Left renal pelvis (tissue), 4 donors: ENCODE data around the gene RAPGEF3. TPM values are rescaled to one million over a fixed set of nuclear protein-coding genes. Genes with fewer than 3 reads are reported as not detected.

Source experiments
- DNase-seq, 4 donors: peaks; one replicate each; pipeline ENCODE4 v3.0.0-alpha.2; 2013; ENCODE audit warnings: low read depth in 4 of 4, low spot score in 3 of 4
- polyA plus RNA-seq, 4 donors: library from polyadenylated mRNA; unstranded; fragments of 120-200 nt; gene quantifications; one replicate each; pipeline ENCODE4 v1.2.1, GENCODE V29; 2013; ENCODE audit not compliant: insufficient read length in 4 of 4

RAPGEF3 gene
- polyA plus RNA-seq: 100 to 1,000 TPM in 1 of 4 donors, 10 to 100 TPM in 3; 10.8 to 115 (median 60.0) TPM

- DNase-seq: peak in 1 of 4 donors; percentile 67
These were observed at the start of gene RAPGEF3 for GRCh38 chr12:47758834-47759690. TSS of gene RAPGEF3 (minus strand) at chr12:47758880. CDS start at chr12:47758556, 324 bp downstream.

DNA sequence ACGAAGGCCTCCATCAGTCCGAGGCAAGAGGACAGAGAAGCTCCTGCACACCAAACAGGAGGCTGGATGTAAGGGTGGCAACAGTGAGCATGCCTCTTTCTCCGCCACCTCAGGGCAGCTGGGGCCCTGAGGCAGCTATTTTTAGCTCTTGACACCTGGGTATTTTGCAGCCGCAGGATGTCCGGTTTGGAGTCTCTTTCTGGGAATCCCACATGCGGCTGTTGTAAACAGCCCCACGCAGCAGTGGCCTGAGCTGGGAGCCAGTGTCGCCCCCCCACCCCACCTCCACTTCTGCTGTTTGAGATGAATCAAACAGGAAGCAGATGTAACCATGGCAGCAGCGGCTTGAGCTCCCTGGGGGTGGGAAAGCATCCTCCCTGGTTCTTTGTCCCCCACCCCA, 49.4 kb upstream of the RAPGEF3 start:
- DNase-seq: no peak

DNA sequence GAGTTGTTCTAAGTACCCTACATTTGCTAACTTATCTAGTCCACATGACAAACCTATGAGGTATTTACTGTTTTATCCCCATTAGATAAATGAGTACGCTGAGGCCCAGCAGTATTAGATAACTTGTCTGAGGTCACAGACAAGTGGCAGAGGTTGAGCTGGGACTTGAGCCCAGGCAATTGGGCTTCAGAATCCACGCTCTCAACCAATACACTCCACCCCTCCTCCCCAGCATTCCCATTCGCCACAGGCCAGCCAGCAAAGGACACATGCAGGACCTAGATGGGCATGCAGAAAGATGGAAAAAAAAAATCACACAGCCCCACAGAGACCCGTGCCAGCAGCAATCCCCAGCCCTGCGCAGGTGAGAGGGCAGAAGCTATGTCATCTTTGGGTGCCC, 48.7 kb upstream of the RAPGEF3 start:
- DNase-seq: no peak

- DNase-seq: no peak
These were observed 46.7 kb upstream of the RAPGEF3 start for GRCh38 chr12:47805417-47805816.

GRCh38 chr12:47804171-47804570, 45.5 kb upstream of the RAPGEF3 start:
- DNase-seq: no peak

GRCh38 chr12:47803191-47803875, 44.7 kb upstream of the RAPGEF3 start:
- DNase-seq: no peak

DNA sequence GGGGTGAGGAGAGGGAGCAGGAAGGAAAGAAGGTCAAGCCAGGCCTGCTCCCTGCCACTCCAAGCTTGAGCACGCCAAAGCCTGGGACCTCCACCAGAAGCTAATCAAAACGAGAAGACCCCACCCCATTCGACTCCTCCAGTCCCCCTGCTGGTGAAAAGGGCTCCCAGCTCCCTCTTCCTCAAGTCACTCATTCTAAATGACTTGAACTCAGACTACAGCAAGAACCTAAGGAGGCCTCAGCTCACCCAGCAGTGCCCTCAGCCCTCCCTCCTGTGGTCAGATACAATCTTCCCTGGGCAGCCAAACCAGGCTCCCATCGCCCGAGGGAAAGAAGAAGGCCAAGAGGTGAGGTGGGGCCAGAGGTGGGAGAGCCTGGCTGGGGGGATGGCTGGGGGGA, 43.6 kb upstream of the RAPGEF3 start:
- no peak for DNase-seq

- no peak for DNase-seq
These were observed 43.2 kb upstream of the RAPGEF3 start for GRCh38 chr12:47801904-47802246.

DNA sequence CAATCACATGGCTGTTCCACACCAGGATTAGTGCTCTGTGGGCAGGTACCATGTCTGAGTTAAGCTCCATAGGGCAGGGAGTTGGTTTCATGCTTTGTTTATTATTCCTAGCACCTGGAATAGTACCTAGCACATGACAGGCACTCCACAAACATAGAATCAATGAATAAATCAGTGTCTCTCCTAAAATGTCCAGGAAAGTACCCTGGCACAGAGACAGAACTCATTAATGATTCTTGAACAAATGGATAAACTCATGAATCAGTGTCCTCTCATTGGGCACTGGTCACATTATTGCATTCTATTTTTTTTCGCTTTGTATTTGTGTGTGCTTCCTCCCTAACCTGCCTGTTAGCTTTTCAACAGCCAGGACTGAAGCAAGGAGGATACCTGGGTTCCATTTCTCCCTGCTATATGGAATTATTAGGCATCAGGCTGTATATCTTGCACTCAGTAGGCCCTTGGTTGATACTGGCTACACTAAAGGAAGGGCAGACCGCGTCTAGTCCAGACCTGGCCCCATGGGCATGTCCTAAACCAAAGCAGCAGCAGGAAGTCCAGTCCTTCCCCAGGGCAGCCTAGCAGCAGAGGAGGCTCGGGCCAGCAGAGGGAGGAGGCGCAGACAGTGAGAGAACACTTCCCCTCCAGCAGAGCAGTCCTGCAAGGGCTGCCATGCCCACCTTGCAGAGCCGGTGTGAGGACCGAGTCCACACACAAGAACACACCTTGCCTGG, 42.7 kb upstream of the RAPGEF3 start:
- no peak for DNase-seq

DNA sequence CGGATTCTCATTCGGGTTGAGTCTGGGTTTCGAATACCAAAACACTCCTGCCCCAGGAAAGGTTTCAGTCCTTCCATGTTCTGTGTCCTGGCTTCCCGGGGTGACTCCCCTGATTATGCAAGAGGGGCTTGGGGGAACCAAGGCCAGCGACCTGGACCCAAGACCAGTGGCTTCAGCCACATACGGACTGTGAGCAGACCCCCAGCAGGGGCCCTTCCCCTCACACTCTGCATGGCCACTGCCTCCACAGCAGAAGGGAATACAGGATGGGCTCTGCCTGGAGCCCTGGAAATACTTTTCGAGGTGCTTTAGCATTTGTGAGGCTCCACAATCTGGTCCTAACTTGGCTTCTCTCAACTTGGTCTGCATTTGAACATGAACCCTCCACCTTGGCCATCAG, 41.9 kb upstream of the RAPGEF3 start:
- DNase-seq: no peak

- DNase-seq: no peak
These were observed 40.8 kb upstream of the RAPGEF3 start for GRCh38 chr12:47799357-47799955.

DNA sequence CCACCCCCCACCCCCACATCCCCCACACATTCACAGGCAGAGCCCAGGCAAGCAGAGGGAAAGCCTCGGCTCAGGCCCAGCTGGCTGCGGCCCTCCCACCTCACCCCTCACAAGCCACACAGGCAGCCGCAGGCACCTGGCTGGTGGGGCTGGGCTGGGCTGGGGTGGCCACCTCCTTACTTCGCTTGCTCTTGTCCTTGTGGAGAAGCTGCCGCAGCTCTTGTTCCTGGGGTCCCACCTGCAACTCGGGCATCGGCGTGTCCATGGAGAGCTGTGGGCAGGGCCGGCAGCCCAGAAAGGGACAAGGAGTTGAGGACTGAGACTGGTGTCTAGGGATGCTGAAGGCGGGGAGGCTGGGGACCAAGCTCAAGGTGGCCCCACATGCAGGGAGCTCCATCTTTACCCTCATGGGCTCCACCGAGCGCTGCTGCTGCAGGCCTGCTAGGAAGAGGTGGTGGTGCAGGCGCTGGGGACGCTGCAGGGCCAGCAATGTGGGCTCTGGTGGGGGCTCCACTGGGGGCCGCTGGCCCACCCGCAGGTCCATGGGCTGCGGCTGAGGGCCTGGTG, 39.8 kb upstream of the RAPGEF3 start:
- no peak for DNase-seq

DNA sequence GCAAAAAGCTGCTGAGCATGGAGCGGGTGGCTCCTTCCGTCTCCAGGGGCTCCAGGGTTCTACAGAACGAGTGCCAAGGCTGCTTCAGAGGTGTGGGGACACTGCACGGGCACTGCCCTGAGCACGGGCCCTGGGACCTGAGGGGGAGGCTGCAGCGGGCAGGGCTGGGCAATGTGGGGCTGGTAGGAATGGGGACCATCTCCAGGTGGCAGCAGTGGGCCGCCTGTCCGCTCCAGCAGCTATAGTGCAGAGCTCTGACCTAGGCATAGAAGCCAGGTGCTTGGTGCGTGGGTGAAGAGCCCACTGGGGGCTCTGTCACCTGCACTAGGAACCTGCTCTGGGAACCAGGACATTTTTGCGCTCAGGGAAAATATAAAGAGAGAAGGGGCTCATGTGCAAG, 38.8 kb upstream of the RAPGEF3 start:
- no peak for DNase-seq

DNA sequence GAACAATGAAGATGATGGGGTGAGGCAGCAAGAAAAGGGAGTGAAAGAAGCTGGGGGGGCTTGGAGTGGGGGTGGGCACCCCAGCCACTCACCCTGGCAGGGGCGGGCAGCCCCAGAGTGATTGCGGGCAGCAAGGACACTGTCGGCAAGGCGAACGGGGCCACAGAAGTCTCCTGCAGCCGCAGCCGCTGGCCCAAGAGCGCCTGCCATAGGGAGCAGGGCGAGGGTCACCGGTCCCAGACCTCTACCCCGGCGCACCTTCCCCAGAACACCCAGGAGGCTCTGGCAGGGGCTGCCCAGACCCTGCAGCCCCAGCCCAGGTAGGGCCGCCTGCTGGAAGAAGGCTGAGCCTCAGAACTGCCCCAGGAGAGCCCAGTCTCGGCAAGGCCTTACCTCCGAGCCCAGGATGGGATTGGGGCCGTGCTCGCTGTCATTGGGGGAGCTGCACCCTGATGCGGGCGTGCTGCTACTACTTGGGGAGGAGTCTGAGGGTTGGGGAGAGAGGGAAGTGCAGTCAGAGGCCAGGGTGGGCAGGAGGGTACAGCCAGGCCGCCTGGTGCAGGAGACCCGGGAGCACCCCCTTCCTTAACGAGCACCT, 37.2 kb upstream of the RAPGEF3 start:
- DNase-seq: no peak

DNA sequence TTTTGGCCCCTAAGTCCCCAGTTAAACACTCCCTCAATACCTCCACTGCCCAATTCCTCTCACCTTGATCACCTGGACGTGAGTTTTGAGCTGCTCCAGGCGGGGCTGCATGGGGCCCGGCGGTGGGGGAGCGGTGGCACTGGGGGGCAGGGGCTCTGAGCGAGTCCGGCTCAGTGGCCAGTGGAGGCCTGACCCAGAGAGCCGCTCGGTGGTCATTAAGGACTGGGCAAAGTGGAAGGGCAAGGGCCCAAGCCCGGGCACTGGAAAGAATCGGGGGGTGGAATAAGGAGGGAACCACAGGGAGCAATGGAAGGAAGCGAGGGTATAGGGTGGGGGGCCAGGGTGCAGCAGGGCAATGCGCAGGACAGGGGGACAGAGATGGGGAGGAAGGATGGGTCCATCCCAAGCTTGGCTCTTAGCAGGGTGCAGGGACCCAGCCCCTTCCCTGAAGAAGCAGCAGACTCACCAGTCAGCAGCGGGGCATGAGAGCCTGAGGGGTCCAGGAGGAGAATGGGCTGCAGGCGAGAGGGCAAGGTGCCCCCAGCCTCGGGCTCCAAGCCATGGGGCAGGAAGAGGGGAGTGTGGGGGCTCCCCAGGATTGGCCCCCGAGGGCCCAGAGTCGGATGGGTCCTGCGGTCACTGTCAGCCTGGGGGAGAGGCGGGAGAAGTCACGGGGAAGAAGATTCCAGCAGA, 36.6 kb upstream of the RAPGEF3 start:
- no peak for DNase-seq

DNA sequence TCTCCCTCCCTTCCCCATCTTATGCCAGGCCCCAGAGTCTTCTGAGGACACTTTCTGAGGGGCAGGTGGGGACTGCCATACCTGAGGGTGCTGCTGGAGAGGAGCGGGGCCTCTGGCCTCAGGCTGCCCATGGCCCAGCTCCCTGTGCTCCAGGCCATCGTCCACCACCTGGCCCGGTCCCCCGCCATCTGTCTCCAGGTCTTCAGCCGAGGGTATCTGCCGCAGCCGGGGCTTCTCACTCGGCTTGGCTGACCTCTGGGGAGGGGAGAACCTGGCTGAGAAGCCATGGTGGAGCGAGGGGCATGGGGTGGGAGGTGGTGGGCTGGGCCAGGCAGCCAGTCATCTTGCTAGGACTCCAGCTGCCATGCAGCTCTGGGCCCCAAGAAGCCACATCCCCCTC, 36.0 kb upstream of the RAPGEF3 start:
- DNase-seq: no peak

DNA sequence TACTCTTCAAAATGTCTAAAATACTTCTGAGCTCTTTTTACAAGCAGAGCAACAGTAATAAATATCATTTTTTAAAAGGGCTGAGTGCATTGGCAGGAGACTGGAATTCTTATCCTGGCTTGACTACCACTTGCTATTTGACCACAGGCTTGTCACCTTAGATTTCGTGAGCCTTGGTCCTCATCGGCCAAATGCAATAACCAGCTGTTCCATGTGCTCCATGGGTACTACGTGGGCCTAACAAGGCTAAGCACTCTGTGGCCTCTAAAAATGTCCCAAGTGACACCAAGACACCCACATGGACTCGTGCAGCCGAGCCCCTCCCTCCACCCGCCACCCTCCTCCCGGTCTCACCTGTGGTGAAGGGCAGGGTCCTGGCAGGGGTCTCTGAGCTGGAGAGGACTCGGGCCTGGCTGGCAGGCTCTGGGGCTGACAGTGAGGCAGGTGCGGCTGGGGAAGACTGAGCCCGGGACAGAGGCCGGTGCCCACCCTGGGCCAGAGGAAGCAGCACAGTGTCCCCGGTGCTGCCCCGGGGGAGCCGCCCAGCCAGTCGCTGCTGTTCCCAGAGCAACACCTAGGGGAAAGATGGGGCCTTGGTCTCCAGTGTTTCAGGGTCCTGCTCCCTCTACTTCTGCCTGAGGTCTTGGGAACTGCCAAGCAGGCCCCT, 34.5 kb upstream of the RAPGEF3 start:
- no peak for DNase-seq

DNA sequence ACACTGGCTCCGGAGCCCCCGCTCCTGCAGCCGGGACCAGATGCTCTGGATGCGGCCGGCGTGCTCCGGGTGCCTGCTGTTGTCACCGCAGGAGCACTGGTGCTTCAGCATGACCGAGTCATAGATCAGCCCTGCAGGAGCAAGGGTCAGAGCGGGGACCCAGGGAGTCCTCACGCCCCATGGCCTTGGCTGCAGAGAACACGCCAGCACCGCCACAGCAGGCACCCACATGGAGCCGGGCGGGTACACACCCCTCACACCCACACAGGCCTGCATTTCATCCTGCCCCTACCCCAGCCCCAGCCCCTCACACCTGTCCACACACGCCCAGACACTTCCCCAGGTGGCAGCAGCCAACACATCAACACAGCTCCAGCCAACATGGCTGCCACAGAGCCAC, 33.2 kb upstream of the RAPGEF3 start:
- no peak for DNase-seq

DNA sequence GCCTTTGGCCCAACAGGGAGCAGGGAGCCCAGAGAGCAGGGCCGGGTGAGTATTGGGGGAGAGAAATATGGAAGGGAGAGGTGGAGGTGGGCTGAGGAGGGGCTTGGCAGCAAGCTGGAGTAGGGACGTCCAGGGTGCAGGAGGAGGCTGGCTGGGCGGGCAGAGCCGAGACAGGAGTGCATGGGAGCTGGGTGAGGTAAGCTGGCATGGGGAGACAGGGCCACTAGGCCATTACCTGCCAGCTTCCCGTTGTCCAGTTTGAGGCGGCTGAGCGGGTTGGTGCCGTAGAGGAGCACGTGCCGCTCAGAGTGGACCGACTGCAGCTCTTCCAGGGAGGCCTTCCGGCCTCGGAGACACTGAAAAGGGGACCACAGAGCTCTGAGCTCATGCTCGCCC, 32.7 kb upstream of the RAPGEF3 start:
- no peak for DNase-seq
